ENCODE data around the gene MAP3K9.

MAP3K9 gene

GRCh38 chr14:70830998-70831781 is 21.9 kb upstream of the MAP3K9 start:
- TF ChIP-seq GATA2 (IDR thresholded peaks at IDR 0.05; ENCODE audit: low read depth, low read length) (no peak), GATA3 (IDR thresholded peaks at IDR 0.05; ENCODE audit: low read depth, low read length) (no peak)

GRCh38 chr14:70828188-70828587 is 18.9 kb upstream of the MAP3K9 start:
- TF ChIP-seq GATA3 (IDR thresholded peaks at IDR 0.05; ENCODE audit: low read depth, low read length) (no peak), GATA2 (IDR thresholded peaks at IDR 0.05; ENCODE audit: low read depth, low read length) (no peak)

- TF ChIP-seq GATA3 (IDR thresholded peaks at IDR 0.05; ENCODE audit: low read depth, low read length) (no peak), GATA2 (IDR thresholded peaks at IDR 0.05; ENCODE audit: low read depth, low read length) (no peak)
These were observed 18.4 kb upstream of the MAP3K9 start for GRCh38 chr14:70827752-70828151.

- TF ChIP-seq GATA2 (IDR thresholded peaks at IDR 0.05; ENCODE audit: low read depth, low read length) (no peak), GATA3 (IDR thresholded peaks at IDR 0.05; ENCODE audit: low read depth, low read length) (no peak)
These were observed 18.0 kb upstream of the MAP3K9 start for GRCh38 chr14:70827347-70827746.

- TF ChIP-seq GATA2 (IDR thresholded peaks at IDR 0.05; ENCODE audit: low read depth, low read length) (no peak), GATA3 (IDR thresholded peaks at IDR 0.05; ENCODE audit: low read depth, low read length) (no peak)
These were observed 14.0 kb upstream of the MAP3K9 start for GRCh38 chr14:70823281-70823680.

GRCh38 chr14:70822530-70823185 is 13.3 kb upstream of the MAP3K9 start:
- TF ChIP-seq GATA3 (IDR thresholded peaks at IDR 0.05; ENCODE audit: low read depth, low read length) (no peak), GATA2 (IDR thresholded peaks at IDR 0.05; ENCODE audit: low read depth, low read length) (no peak)

GRCh38 chr14:70821584-70822529 is 12.5 kb upstream of the MAP3K9 start:
- TF ChIP-seq GATA2 (IDR thresholded peaks at IDR 0.05; ENCODE audit: low read depth, low read length) (no peak), GATA3 (IDR thresholded peaks at IDR 0.05; ENCODE audit: low read depth, low read length) (no peak)

GRCh38 chr14:70816525-70816924 is 7.2 kb upstream of the MAP3K9 start:
- TF ChIP-seq GATA3 (IDR thresholded peaks at IDR 0.05; ENCODE audit: low read depth, low read length) (no peak), GATA2 (IDR thresholded peaks at IDR 0.05; ENCODE audit: low read depth, low read length) (no peak)

- TF ChIP-seq GATA2 (IDR thresholded peaks at IDR 0.05; ENCODE audit: low read depth, low read length) (no peak), GATA3 (IDR thresholded peaks at IDR 0.05; ENCODE audit: low read depth, low read length) (no peak)
These were observed 5.2 kb upstream of the MAP3K9 start for GRCh38 chr14:70814466-70814865.

- TF ChIP-seq GATA3 (IDR thresholded peaks at IDR 0.05; ENCODE audit: low read depth, low read length) (no peak), GATA2 (IDR thresholded peaks at IDR 0.05; ENCODE audit: low read depth, low read length) (no peak)
These were observed 3.0 kb upstream of the MAP3K9 start for GRCh38 chr14:70812124-70812818.

GRCh38 chr14:70811578-70811977 is 2.3 kb upstream of the MAP3K9 start:
- TF ChIP-seq GATA2 (IDR thresholded peaks at IDR 0.05; ENCODE audit: low read depth, low read length) (no peak), GATA3 (IDR thresholded peaks at IDR 0.05; ENCODE audit: low read depth, low read length) (no peak)

GRCh38 chr14:70811050-70811449 is 1.7 kb upstream of the MAP3K9 start:
- TF ChIP-seq GATA3 (IDR thresholded peaks at IDR 0.05; ENCODE audit: low read depth, low read length) = no peak
- TF ChIP-seq GATA2 (IDR thresholded peaks at IDR 0.05; ENCODE audit: low read depth, low read length) = no peak

GRCh38 chr14:70810621-70811020 is 1.3 kb upstream of the MAP3K9 start:
- no peak for TF ChIP-seq GATA2 (IDR thresholded peaks at IDR 0.05; ENCODE audit: low read depth, low read length)
- TF ChIP-seq GATA3 (IDR thresholded peaks at IDR 0.05; ENCODE audit: low read depth, low read length) = no peak
